ENCODE data around the gene CREB5.

The CREB5 gene

DNA sequence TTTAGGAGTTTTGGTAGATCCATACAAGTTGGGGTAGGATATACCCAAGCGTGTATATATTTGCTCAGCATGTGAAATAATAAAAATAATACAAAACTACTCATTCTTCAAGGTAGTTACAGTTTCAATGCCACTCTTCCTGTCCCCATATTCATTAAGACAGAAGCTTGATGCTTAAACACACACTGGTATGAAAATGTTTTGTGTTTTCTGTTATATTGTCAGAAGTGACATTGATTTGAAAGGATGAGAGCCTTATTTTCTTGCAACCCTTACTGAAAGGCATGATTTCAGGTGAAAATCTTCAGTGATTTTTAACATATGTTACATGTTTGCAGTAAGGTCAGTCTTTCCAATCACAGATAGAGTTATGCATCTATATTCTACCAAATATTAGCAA is 312.2 kb downstream of the CREB5 start:
- DNase-seq = no peak

DNA sequence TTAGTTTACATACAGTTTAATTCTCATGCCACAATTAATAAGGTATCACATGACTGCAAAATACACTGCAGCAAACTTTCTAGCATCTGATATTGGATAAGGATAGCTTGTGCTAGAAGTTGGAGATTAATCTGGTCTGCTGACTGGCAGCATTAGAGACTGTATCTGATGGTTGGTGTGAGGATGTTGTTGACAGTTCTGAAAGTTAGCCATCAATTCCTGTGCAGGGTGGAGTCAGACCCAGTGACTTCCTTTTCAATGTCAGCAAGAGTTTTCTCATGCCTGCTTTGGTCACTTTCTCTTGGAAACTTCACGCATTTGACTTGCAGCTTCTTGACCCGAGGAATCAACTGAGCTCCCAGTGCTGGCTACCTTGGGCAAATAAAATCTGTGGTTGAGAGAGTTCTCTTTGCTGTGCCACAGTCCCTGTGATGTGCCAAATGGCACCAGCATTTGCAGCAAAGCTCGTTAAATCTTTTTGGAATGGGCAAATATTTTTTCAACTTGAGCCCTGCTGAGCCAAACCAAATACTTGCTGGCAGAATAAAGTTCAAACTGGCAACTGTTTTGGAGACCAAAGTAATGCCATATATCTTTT is 312.8 kb downstream of the CREB5 start:
- DNase-seq = no peak

DNA sequence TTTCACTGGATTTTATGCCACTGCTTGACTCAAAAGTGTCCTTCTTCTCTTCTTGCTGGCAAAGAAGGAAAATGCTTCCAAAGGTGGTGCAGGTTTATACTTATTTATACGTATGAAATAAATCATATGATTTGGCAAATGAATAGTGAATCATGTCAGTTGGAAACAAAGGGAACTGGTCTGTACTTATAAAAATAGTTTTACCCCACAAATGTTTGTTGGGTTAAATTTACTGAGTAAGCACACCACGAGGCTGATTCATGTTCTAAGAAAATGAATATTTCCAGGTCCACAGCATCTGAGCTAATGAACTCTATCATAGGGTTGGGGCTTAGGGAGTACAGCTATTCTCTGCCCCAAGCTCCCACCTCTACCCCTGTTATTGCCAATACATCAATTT is 313.6 kb downstream of the CREB5 start:
- DNase-seq = no peak

DNA sequence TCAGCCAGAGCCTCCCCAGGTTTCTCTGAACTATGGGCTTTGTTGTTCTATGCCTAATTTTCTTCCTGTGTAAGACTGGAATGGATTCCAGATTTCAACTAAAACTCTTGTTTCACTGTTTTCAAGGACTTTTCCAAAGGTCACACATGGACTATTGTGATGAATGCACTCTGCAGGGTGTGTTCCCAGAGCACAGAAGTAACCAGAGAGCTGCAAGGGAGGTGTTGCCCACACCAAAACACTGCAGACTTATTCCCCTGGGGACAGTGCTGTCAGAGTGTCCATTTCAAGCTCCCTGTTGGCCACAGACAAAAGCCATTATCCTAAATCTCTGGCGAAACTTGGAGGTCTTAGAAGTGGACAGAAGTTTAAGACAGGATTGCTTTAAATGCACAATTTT is 314.2 kb downstream of the CREB5 start:
- DNase-seq = no peak

DNA sequence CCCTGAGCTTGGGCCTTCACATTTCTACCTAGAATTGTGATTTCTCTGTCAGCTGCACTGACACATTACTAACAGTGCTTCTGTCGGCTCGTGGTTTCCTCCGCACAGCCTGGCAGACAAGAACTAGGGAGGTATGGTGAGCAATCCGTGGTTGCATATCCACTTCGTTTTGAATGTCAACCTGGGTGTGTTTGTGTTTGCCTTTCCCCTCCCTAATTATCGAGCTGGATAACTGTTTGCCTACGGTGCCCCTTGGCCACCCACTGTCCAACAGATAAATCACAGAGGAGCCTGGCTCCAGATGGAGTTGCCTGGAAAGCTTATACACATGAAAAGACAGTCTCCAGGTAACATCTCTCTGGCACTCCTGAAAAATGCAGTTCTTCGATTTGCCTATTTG is 317.0 kb downstream of the CREB5 start:
- DNase-seq = no peak

DNA sequence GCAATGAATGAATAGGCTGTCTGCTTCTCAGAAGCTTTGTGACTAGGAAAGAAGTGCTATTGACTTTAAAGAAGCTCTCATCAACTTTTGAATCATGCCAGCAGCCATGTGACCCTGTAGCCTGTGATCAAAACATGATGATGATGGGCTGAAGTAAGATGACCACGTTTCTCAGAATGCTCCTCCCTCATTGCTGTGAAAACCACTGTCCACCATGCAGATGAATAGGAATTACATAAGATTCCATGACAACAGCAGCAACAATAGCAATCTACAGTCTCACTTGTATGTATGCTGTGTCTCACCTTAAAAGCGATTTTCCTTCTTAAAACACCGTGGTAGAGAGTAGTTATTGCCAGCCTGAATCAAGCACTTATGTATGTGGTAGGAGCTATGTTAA is 317.4 kb downstream of the CREB5 start:
- peak in 1 of 2 donors; percentile 17 for DNase-seq

DNA sequence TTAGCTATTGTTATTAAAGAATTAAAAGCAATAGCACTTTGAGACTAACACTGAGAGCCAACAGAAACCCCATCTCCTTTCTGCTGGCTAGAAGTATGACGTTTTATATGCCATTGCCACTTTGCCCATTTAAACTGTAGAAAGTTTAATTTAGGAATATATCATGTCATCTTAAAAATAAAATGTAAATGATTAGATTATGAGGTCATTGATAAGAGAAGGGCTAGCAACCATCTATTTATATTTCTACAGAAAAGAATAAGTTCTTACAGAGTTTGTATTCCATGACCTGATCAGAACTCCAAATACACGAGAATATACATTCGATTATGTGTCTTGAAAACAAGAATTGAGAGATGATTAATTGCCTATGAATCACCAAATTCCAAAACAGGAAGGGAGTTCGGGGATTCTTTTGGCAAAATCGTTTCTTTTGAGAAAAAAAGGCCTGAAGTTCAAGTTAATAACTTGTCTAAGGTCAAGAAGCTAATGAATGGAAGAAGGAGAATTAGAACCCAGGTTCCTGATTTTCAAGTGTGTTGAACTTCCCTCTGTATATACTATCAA is 318.9 kb downstream of the CREB5 start:
- DNase-seq = no peak

DNA sequence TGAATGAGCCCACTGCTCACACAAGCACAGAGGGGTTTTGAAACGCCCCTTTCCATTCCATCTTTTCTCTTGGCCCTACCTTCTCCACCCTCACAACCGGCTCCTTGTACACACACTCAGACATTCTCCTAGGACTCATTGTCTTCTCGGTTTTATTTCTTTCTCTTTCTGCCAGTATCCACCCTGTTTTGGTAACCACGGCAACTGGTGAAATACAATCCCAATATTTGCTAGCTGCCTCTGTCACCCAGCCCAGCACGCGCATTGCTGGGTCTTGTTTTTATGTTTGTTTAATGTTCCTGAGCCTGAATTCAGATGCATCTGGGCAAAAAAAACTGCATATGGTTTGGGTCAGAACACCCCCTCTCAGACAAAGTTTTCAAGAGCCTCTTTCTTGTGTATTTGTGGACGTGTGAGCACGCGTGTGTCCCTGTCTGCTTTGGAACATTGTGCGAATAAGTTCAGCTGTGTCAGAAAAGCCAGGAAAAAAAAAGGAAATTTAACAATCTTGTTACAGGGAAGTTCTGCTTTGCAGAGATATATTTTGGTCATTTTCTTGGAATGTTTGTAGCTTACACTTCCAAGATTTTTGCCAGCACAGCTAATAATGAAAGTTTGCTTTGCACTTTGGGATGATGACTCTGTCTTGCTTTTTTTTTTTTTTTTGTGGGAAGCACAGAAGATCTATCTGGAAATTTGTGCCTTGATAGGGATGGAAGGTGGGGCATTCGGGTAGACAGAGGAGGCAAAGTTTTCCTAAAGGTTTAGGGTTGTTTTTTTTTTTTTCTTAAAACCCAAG is 320.0 kb downstream of the CREB5 start:
- no peak for DNase-seq

DNA sequence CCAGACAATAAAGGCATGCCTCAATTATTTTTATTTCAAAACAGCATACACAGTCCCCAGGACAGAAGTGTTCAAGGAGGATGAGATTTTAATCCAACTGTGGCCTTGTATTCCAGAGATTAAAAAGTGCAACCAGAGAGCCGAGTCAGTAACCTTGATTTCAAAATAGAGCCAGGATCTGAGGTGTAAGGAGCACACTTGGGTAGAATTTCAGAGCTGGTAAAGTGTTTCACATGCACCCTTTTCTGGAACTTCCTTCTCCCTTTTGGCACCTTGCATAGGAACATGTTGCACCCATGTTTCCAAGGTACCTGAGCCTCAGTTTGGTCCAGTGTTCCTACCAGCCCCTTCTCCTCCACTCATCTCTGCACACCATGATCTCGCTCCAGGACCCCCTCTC is 320.7 kb downstream of the CREB5 start:
- no peak for DNase-seq

DNA sequence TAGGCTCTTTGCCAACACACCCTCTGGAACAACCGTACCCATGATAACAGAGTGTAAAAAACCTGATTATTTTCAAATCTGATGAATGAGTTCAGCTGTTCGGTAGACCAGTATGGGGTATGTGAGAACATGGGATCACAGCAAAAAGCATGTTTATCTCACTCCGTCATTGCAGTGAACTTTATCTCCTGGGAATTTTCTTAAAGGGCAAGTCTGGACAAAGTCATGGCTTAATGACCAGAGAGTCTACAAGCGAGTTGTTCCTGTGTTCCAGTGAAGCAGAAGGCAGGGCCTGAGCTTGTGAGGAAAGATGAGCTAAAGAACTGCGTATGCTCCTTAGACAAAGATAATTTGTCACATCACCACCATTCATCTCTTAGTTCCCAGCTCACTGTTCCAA is 326.1 kb downstream of the CREB5 start:
- DNase-seq = no peak

DNA sequence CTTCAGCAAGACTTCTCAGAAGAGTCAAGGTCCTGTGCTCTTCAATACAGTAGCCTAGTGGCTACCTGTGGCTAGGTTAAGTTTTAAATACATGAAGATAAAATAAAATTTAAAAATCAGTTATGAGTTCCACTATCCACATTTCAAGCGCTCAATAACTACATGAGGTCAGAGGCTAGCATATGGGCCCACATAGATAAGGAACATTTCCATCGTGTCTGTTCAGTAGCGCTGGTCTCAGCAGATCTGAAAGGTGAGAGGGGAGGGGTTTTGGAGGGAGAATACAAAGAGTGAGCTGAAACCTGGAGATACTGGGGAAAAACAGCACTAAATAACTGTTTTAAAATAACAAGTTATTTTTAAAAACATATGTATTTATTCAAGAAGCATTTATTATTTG is 326.8 kb downstream of the CREB5 start:
- DNase-seq = no peak

DNA sequence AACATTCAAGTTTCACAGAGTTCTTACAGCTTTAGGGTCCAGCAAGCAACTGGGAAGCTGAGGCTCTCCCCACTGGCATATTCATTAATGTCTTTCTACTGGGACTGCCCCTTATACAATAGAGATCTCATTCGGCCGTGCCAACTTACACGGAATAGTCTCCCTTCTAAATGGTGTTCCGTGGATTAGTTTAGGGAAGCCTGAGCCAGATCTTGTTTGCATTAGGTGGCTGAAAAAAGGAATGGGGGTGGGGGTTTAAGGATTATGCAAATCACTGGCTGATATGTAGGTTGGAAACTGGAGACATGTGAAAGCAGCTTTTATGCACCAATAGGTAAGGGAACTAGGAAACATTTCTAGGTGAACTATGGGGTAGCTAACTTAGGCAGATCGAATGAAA is 327.5 kb downstream of the CREB5 start:
- DNase-seq = no peak

DNA sequence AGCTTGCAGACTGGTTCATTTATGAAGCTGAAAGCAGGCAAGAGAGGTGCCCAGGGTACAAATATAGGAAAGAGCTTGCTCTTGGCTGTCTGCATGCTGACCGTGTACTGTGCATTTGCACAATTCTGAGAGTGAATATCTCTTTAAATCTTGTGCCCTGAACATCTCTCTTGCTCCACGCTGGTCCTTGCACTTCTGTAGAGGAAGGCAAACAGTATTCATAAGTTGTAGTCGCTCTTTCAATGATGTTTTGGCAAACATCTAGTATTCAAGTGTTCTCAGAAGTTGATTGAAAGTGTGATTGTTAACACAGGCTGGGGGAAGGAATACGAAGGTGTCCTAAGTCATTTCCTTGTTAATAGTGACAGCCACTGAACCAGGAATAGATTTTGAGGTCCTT is 332.6 kb downstream of the CREB5 start:
- DNase-seq = no peak

DNA sequence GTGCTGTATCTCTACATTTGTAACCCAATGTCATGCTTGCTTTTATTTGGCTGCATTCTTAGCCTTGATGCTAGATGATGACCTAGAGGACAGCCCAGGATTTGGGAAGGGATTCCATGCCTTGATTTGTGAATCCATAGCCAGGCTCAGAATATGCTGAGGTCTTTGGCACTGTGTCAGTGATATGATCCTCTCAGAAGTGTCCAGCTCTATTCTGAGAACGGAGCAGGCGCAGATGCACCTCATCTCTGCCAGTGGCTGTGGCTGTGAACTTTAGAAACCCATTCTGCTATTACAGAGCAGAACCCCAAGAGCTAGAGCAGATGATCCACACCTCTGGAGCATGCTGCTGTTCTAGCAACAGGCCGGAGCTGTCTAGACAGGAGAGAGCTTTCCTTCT is 333.0 kb downstream of the CREB5 start:
- DNase-seq = no peak

DNA sequence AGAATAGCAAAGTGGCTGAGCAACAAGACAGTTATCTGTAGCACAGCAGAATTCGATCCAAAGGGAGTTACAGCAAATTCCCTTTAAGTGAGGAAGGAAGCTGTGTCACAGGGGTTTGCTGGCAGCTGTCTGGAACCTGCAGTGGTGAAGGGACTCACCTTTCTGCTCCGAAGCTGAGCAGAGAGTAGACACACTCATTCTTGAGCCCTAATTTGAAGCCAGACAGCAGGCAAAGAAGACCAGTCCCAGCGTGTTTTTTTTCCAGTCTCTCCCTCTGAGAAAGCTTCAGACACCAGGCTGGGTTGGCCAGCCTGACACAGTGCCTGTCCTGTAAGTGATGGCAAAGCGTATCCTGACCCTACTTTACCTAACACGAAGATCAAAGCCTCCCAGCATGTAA is 335.1 kb downstream of the CREB5 start:
- DNase-seq = no peak

DNA sequence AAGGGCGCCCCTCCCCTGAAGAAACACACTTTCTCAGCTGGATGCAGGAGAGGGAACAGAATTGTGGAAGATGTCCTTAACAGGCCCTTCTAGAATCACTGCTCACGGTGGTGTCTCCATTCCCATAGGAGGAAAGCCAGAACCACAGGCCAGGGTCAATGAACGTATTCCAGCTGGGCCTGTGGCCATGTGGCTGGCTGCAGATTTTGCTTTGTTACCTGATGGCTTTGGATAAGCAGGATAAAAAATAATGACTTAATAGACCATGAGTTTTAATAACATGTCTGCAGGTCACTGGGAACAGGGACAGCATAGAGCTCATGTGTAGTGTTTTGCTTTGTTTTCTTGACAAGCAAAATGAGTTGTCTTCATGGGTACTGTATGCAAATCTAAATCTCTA is 335.5 kb downstream of the CREB5 start:
- no peak for DNase-seq

DNA sequence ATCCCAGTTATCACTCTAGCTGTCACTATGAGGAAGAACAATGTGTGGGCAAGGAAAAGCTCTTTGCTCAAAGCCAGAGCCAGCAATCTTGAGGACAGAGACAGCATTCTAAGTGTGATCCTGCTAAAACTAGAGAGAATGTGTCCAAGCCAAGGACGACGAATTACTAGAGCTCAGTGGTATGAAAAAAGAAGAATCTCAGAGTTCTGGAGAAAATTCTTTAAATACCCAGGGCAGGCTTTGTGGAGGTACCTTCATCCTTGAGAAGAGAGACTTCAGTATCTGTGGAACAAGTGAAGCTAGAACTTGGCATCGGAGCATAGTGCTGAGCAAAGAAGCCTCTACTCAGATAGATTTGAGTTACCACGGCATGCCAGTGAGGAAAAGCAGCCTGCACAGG is 336.0 kb downstream of the CREB5 start:
- no peak for DNase-seq

DNA sequence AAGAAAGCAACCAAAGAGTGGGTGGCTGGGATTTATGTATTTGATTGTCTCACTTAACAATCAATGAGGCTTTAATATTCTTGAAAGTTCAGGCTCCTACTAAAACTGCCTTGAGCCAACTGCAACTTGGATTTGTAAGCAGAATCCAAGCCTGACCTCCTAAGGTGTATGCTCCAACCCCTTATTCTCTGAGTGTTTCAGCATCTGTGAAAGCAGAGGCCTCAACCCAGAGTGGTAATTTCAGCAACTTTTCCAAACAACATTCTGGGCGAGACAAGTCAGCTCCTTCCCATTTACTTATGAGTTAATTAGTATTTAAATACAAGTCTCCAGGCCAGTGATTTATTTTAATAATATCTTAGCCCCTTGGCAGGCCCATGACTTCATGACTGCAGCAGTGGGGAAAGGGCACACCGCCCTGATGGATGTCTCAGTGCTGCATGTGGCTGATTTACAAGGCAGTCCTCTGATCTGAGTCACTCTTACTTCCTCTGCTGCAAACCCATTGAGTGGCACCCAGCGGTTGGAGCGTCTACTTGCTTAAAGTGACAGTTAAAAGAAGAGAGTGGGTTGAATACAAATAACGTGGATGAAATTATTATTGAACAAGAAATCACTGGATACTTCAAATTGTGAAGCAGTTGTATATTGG is 336.7 kb downstream of the CREB5 start:
- peak; percentile 74 to 80 for DNase-seq

DNA sequence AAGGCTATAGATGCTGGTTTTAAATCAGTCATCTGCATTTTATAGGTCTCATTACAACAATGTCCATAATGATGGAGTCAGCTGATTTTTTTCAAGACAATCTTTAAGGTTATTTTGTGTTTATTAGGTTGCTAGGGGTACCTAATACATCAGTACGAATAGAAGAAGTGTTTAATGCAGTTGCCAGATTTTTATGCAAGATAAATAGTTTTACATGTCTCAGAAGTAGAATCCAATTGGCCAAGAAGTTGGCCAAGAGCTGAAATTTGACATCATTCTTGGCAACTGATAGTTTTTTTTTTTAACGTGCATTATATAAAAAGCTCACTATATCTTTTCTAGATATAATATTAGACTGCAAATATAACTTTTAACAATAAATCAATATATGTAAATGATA is 337.3 kb downstream of the CREB5 start:
- no peak for DNase-seq

DNA sequence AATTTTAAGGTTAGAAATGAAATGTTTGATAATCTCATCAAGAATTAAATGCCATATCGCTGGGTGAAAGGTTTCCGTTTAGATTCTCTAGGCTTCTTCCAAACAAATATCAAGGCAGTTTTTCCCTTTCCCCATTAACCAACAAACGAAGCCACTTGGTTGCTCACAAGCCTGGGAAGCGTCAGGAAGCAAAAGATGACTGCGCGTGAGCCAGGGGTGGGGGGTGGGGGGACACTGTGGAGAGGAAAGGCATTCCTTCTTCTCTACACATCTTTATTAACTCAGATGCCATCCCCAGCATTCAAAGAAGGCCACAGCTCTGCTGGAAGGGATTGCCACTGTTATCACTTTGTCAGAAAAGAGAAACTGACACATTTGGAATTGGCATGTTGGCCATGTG is 338.7 kb downstream of the CREB5 start:
- DNase-seq = no peak

DNA sequence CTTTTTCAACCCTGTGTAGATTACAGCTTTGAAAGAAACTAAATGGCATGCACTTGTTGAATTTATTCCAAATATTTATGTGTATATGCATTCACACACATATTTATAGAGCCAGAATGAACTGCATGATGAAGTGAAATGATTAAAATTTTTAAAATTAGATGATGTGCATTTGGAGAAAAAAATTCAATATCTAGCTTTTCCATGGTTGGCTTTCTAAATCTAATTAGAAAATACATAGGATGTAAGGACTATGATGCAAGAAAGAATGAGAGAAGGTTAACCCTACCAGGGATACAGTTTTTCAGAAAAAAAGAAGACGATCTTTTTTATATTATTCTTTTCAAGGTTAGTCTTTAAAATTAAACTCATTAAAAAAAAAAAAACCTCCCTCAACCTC is 341.3 kb downstream of the CREB5 start:
- no peak for DNase-seq

DNA sequence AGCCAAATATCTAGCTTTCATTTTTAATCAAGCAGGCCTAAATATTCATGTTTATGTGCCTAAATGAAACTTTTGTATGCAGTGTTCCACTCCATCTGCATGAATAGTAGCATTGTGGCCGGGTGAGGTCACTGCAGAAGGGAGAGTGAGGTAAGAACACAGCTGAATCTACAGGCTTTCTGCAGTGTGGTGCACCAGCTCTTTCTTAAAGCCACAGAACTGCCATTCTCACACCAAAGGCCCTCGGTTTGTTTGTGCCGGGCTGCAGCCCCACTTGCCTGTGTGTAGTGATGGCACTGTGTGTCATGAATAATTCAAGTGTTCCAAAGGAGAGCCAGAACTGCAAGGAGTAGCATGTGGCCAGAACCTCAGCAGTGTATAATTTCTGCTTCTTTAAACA is 341.7 kb downstream of the CREB5 start:
- DNase-seq = no peak

DNA sequence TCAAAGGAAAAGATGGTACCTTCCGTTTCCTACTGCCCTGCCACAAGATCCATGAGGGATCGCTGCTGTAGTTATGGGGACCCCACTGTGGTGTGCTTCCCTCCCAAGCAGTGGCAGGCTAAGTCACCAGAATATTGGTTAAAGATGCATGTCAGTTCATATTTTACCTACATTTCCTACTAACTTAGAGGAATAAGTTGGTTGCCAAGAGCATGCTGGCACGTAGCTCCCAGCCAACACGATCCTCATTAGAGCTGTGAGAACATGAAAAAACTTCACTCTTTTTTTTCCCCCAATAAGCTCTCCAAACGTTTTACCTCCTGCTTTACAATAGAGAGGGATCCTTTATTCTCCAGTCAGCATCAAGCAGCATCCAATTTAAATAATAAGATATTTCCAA is 342.1 kb downstream of the CREB5 start:
- no peak for DNase-seq

DNA sequence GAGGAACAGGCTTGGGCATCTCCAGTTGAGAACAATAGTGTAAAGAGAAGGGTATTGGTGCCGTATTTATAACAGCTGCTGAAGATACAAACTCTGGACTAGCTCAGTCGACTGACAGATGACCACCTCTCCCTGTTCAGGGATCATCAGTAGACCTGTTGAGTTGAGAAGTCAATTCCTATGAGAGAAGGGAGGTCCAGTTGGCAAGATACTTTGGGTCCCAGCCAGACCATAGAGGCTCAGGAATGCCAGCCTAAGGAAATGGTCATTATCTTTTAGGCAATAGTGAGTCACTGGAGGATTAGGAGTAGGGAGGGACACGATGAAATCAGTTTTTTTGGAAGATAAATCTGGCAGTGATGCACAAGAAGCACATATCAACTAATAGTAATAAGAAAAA is 342.9 kb downstream of the CREB5 start:
- no peak for DNase-seq
